ENCODE data around the gene ZFHX3. TPM values are rescaled to one million over a fixed set of nuclear protein-coding genes. Genes with fewer than 3 reads are reported as not detected.

Gene ZFHX3
- total RNA-seq, 6 experiments from 2014 or later, result 14.5 to 25.8 (median 15.8) TPM

DNA sequence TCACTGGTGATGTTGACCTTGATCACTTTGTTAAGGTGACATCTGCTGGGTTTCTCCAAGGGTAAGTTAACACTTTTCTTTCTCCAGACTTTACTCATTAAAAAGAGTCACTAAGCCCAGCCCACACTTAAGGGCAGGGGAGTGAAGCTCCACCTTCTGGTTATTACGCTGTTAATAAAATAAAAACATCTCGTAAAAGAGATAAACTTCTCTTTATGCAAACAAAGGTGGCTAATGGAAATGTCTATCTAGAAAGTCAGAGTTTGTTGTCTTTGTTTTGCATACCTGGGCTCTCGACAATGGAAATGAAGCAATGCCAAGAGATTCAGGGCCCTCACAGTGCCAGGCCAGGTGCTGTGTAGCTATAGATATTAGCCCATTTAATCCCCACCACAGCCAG lies 134.4 kb downstream of the ZFHX3 start:
- H3K9me3 Mint-ChIP-seq, result no peaks in the 10 kb centered on the region
- TF ChIP-seq, protein P1, sequence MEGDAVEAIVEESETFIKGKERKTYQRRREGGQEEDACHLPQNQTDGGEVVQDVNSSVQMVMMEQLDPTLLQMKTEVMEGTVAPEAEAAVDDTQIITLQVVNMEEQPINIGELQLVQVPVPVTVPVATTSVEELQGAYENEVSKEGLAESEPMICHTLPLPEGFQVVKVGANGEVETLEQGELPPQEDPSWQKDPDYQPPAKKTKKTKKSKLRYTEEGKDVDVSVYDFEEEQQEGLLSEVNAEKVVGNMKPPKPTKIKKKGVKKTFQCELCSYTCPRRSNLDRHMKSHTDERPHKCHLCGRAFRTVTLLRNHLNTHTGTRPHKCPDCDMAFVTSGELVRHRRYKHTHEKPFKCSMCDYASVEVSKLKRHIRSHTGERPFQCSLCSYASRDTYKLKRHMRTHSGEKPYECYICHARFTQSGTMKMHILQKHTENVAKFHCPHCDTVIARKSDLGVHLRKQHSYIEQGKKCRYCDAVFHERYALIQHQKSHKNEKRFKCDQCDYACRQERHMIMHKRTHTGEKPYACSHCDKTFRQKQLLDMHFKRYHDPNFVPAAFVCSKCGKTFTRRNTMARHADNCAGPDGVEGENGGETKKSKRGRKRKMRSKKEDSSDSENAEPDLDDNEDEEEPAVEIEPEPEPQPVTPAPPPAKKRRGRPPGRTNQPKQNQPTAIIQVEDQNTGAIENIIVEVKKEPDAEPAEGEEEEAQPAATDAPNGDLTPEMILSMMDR (IDR thresholded peaks at IDR 0.05), result no peak
- H3K4me3 Mint-ChIP-seq, result no peak overlapping the region
- no peak for DNase-seq
- H3K27ac Mint-ChIP-seq, result no peak overlapping the region
- H3K4me1 Mint-ChIP-seq (ENCODE audit: low read depth), result peaks cover 12% of the 10 kb centered on the region
- H3K27me3 Mint-ChIP-seq (ENCODE audit: insufficient read depth), result peaks cover 2% of the 10 kb centered on the region; the same call in 1 of the 2 replicates
- H3K36me3 Mint-ChIP-seq (ENCODE audit: low read depth), result peaks cover under 1% of the 10 kb centered on the region; the same call in 1 of the 2 replicates

DNA sequence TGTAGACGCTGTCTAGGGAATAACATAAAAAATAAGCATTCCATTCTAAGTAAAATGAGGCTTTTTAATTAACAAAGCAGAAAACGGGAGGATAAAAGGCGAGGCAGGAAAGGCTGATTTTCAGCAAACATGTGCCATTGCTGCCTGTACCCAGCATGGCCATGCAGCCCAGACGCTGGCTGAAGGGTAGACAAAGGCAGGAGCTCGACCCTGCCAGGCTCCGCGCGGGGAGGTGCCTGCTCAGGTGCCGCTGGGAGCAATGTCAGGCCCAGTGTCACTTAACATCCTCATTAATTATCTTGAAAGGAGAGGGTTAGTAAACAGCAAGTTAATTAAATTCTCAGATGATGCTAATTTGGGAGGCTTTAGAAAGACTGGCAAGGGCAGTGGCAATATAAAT lies 136.0 kb downstream of the ZFHX3 start:
- Mint-ChIP-seq H3K4me1 (ENCODE audit: low read depth) (peaks cover 20% of the 10 kb centered on the region), H3K36me3 (ENCODE audit: low read depth) (peaks cover 12% of the 10 kb centered on the region), H3K27ac (no peak overlapping the region), H3K4me3 (no peak overlapping the region), H3K27me3 (ENCODE audit: insufficient read depth) (peaks cover 2% of the 10 kb centered on the region), H3K9me3 (no peaks in the 10 kb centered on the region)
- no peak for DNase-seq
- TF ChIP-seq, protein P1 (IDR thresholded peaks at IDR 0.05), result no peak

DNA sequence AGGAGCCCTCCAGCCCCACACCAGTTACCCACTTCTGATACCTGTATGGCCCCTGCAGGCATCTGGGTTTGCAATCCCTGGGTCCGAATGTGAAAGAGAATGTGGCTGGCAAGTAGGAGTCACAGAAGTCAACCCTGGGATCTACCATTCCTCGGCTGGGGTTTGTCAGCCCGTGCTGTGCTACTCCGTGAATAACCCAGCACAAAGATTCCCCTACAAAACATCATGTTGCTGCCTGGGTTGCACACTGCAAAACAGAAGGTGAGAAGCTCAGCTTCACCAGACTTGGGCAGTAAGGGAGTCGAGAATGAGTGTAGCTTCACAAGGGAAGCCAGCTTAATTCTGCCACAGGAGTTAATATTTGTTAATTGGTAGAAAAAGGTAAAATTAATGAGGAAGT lies 137.1 kb downstream of the ZFHX3 start:
- Mint-ChIP-seq H3K27ac (no peak overlapping the region), H3K4me3 (no peak overlapping the region), H3K4me1 (ENCODE audit: low read depth) (peaks cover 25% of the 10 kb centered on the region), H3K27me3 (ENCODE audit: insufficient read depth) (peaks cover 2% of the 10 kb centered on the region), H3K36me3 (ENCODE audit: low read depth) (peaks cover 12% of the 10 kb centered on the region), H3K9me3 (no peaks in the 10 kb centered on the region)
- DNase-seq, result no peak
- TF ChIP-seq, protein P1 (IDR thresholded peaks at IDR 0.05), result no peak

DNA sequence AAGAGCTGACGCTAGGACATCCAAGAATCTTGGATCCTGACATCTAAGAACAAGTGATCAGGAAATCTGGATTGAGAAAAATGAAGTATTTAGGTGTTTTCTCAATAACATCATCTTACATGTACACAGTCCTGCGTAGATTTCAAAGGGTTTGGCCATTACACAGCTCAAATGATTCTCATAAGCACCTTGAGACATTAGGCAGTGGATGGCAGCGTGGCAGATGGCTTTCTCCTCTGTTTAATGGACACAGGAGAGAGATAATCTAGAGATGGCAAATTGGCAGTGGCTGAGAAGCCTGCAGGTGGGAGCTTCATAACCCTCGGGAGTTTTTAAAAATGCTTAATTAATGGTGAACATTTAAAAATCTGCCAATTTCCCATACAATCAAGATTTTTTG lies 137.5 kb downstream of the ZFHX3 start:
- Mint-ChIP-seq H3K4me1 (ENCODE audit: low read depth) (peaks cover 30% of the 10 kb centered on the region), H3K4me3 (no peak overlapping the region), H3K36me3 (ENCODE audit: low read depth) (peaks cover 12% of the 10 kb centered on the region), H3K27ac (no peak overlapping the region), H3K9me3 (no peaks in the 10 kb centered on the region), H3K27me3 (ENCODE audit: insufficient read depth) (peaks cover 2% of the 10 kb centered on the region)
- no peak for DNase-seq
- TF ChIP-seq, protein P1 (IDR thresholded peaks at IDR 0.05), result no peak

DNA sequence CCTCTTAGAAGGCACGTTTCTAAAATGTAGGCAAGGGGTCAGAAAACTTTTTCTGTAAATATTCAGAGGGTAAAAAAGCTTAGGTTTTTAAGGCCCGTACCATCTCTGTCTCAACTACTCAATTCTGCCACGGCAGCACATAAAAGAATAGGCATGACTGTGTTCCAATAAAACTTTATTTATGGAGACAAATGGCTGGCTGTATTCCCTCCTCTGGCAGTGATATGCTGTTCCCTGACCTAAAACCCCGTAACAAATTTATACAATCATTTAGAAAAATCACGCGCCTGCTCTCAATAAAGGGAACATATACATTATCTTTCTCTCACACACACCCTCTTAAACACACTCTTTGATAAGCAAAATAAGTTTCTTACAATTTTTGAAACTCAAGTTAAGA lies 138.7 kb downstream of the ZFHX3 start:
- H3K9me3 Mint-ChIP-seq, result no peaks in the 10 kb centered on the region
- no peak for DNase-seq
- H3K4me1 Mint-ChIP-seq (ENCODE audit: low read depth), result peaks cover 31% of the 10 kb centered on the region
- peaks cover 2% of the 10 kb centered on the region for H3K27me3 Mint-ChIP-seq (ENCODE audit: insufficient read depth)
- H3K4me3 Mint-ChIP-seq, result no peak overlapping the region
- TF ChIP-seq, protein P1 (IDR thresholded peaks at IDR 0.05), result no peak
- peaks cover 12% of the 10 kb centered on the region for H3K36me3 Mint-ChIP-seq (ENCODE audit: low read depth)
- no peak overlapping the region for H3K27ac Mint-ChIP-seq

Data from HFFc6 (cell line).